ENCODE data around the gene ANKS1B. TPM values are rescaled to one million over a fixed set of nuclear protein-coding genes. Genes with fewer than 3 reads are reported as not detected.

ANKS1B gene
- total RNA-seq, 3 donors from 2014 or later (not counting 1 experiment from before 2014, with no cell fraction given): not detected

- H3K27me3 Mint-ChIP-seq (ENCODE audit: low read depth in 2 of 2): peaks cover 5 to 7% of the 10 kb centered on the region in 2 donors
- Histone ChIP-seq H3K27ac (ENCODE audit: low read length) (no peak overlapping the region), H3K36me3 (ENCODE audit: control insufficient read depth, insufficient read depth, low read length) (no peaks in the 10 kb centered on the region), H3K9me3 (ENCODE audit: control insufficient read depth, insufficient read depth, low read length) (no peaks in the 10 kb centered on the region), H3K4me1 (ENCODE audit: control insufficient read depth, insufficient read depth, low read length) (no peaks in the 10 kb centered on the region), H3K4me3 (ENCODE audit: low read length) (no peak overlapping the region), H3K27me3 (ENCODE audit: control insufficient read depth, insufficient read depth, low read length) (no peaks in the 10 kb centered on the region)
- WGBS (ENCODE audit: insufficient coverage): 27% methylated on average over 4 of the region's 4 CpGs
- no peak for ATAC-seq
- no peaks in the 10 kb centered on the region for H3K36me3 Mint-ChIP-seq
- intact Hi-C loops (cut with micrococcal nuclease): no loop called here
- H3K9me3 Mint-ChIP-seq: no peaks in the 10 kb centered on the region
- no peak for TF ChIP-seq CTCF (IDR thresholded peaks at IDR 0.05)
- H3K27ac Mint-ChIP-seq: no peak overlapping the region
- no peaks in the 10 kb centered on the region for H3K4me1 Mint-ChIP-seq
- H3K4me3 Mint-ChIP-seq: no peak overlapping the region
- no peak for DNase-seq
These were observed 1127.7 kb downstream of the ANKS1B start for GRCh38 chr12:98856897-98857540.

DNA sequence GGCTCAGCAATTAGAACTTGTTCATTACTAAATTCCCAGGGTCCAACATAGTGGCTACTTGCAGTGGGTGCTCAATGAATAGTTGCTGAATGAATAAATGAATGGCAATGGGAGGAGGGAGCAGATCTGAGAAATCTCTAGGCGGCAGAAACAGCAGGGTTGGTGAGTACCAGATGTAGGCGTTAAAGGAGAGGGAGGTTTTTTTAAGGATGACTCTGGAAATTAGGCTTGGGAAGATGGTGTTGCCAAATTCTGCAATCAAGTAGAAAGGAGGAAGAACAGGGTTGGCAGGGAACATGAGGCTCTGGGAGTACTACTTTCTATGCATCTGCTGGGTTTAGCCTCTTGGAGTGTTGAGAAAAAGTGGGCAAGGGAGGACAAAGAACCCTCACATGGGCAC, 1132.6 kb downstream of the ANKS1B start:
- H3K9me3 ChIP-seq (ENCODE audit: control insufficient read depth, insufficient read depth, low read length): no peaks in the 10 kb centered on the region
- Mint-ChIP-seq H3K27me3 (ENCODE audit: low read depth in 2 of 2) (peaks cover 0 to 6% of the 10 kb centered on the region in 2 donors), H3K36me3 (no peaks in the 10 kb centered on the region), H3K4me1 (no peaks in the 10 kb centered on the region), H3K27ac (no peak overlapping the region), H3K4me3 (no peak overlapping the region), H3K9me3 (no peaks in the 10 kb centered on the region)
- no peak overlapping the region for H3K27ac ChIP-seq (ENCODE audit: low read length)
- no peaks in the 10 kb centered on the region for H3K27me3 ChIP-seq (ENCODE audit: control insufficient read depth, insufficient read depth, low read length)
- WGBS (ENCODE audit: insufficient coverage): 98% methylated on average over 2 of the region's 2 CpGs
- no peaks in the 10 kb centered on the region for H3K36me3 ChIP-seq (ENCODE audit: control insufficient read depth, insufficient read depth, low read length)
- intact Hi-C loops (cut with micrococcal nuclease): no loop called here
- DNase-seq (no peak), ATAC-seq (no peak)
- no peaks in the 10 kb centered on the region for H3K4me1 ChIP-seq (ENCODE audit: control insufficient read depth, insufficient read depth, low read length)
- no peak overlapping the region for H3K4me3 ChIP-seq (ENCODE audit: low read length)
- no peak for TF ChIP-seq CTCF (IDR thresholded peaks at IDR 0.05)

GRCh38 chr12:98847242-98847641, 1137.5 kb downstream of the ANKS1B start:
- no peaks in the 10 kb centered on the region for H3K36me3 Mint-ChIP-seq

More at GRCh38 chr12:98847242-98847641, 1137.5 kb downstream of the ANKS1B start:
- no peak overlapping the region for H3K27ac Mint-ChIP-seq
- ATAC-seq: no peak
- H3K9me3 Mint-ChIP-seq: no peaks in the 10 kb centered on the region
- H3K9me3 ChIP-seq (ENCODE audit: control insufficient read depth, insufficient read depth, low read length): no peaks in the 10 kb centered on the region
- intact Hi-C loops (cut with micrococcal nuclease): no loop called here
- no peak overlapping the region for H3K4me3 Mint-ChIP-seq
- no peak overlapping the region for H3K4me3 ChIP-seq (ENCODE audit: low read length)
- peaks cover 0 to 5% of the 10 kb centered on the region in 2 donors for H3K4me1 Mint-ChIP-seq
- 78% methylated on average over 2 of the region's 2 CpGs for WGBS (ENCODE audit: insufficient coverage)
- peaks cover 0 to 3% of the 10 kb centered on the region in 2 donors for H3K27me3 Mint-ChIP-seq (ENCODE audit: low read depth in 2 of 2)
- H3K4me1 ChIP-seq (ENCODE audit: control insufficient read depth, insufficient read depth, low read length): no peaks in the 10 kb centered on the region
- H3K27me3 ChIP-seq (ENCODE audit: control insufficient read depth, insufficient read depth, low read length): no peaks in the 10 kb centered on the region
- no peaks in the 10 kb centered on the region for H3K36me3 ChIP-seq (ENCODE audit: control insufficient read depth, insufficient read depth, low read length)
- no peak overlapping the region for H3K27ac ChIP-seq (ENCODE audit: low read length)
- no peak for DNase-seq
- TF ChIP-seq CTCF (IDR thresholded peaks at IDR 0.05): no peak

Data from natural killer cell (primary cell).